HL-60 (cell line): ENCODE measurements around the gene SLC4A3.

Source experiments
- CTCF ChIP-seq: IDR thresholded peaks from one replicate; pipeline ENCODE4 v1.5.1; 2011; ENCODE audit warnings: low read length, control low read depth, inconsistent platforms; ENCODE audit not compliant: insufficient read depth
- GABPA ChIP-seq: IDR thresholded peaks from 2 replicates; pipeline ENCODE4 v1.6.1; 2012; ENCODE audit warnings: low read depth
- POLR2AphosphoS5 ChIP-seq: IDR thresholded peaks from 2 replicates; pipeline ENCODE4 v1.6.1; 2012; ENCODE audit warnings: low read depth
- REST ChIP-seq: IDR thresholded peaks from 2 replicates; pipeline ENCODE4 v1.6.1; 2012; ENCODE audit warnings: low read depth; ENCODE audit not compliant: insufficient replicate concordance

GRCh38 chr2:219624565-219624964 lies 2.9 kb upstream of the SLC4A3 start:
- TF ChIP-seq POLR2AphosphoS5 = no peak
- TF ChIP-seq CTCF = no peak
- no peak for TF ChIP-seq REST
- no peak for TF ChIP-seq GABPA
